ENCODE measurements around the gene DSCAML1.

The DSCAML1 gene

DNA sequence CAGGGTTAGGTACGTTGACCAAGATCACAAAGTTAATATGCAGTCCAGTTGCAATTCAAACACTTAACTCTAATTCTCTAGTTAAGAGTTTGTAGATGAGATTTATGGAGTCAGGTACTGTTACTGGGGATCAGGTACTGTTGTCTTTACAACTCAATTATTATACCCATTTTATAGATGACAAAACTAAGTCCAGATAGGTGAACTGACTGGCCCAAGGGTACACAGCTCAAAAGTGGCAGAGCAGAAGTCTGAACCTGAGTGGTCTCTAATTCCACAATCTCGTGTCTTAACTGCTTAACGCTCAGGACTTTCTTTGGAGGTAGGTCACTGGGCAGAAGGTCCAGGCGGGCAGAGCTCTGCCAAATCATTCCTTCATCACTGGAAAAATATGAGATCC is 77.5 kb downstream of the DSCAML1 start:
- no peak for FAIRE-seq

DNA sequence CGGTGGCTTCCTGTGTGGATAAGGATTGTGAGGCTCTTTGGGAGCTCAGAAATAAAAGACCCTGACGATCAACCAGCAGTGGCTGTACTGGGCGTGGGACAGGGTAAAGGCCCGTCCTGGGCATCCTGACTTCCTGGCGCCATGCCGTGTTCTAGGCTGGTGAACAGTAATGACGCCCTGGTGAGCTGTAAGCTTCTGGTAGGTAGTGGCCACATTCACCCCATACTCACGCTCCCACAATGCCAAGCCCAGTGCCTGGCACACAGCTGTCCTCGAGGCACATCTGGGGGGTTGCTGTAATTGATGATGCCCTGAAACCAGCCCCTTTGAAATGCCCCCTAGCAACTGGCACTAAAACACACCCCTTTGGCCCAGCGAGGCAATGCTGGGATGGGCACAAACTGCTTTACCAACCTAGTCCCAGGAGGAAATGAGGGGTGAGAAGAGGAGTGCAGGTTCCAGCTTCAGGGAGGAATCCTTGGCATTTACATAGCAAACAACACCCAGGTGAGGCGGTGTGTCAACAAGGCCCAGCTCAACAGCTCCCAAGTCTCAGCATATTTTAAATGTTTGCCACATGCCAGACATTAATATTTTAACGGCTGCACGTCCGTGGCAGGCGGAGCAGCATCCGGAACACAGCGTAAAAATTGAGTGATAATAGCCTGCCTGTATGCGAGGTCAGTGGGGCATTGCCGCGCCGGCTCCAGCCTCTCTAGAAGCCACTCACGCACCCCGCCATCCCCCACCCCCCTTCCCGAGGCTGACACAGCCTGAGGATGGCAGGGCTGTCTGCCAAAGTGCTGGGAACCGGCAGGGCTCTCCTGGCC is 79.3 kb downstream of the DSCAML1 start:
- no peak for FAIRE-seq

DNA sequence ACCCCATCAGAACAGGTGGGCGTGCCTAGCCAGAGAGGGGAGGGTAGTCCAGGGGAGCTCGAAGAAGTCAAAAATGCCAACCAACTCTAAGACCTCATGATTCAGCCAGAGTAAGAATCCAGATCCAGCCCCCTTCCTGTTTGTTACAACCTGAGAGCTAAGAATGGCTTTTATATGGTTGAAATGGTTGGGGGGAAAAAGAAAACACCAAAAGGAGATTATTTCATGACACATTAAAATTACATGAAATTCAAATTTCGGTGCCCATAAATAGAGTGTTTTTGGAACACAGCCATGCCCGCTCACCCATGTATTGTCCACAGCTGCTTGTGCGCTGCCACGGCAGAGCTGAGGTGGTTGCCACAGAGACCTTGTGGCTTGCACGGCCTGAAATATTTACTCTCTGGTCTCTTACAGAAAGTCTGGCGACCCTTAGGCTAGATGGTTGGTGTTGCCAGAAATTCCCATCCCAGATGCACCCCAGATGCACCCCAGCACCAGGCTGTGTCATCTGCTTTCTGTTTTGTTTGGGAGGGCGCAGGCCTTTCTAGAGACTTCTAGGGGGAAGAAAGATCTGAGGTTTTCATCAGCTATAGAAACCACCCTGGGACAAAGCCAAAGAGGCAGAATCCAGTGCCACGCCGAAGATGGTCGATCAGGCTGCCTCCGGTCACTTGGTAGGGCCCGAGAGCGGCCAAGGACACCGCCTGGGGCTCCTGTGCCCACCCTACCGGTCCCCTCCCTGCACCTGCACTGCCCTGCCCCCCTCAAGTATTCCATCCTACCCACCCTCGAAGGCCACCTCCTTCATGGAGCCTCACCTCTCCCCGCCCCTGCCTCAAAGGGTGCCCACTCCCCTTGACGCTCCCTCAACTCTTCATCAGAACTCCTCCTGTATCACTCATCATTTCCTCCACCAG is 80.2 kb downstream of the DSCAML1 start:
- FAIRE-seq, result no peak

DNA sequence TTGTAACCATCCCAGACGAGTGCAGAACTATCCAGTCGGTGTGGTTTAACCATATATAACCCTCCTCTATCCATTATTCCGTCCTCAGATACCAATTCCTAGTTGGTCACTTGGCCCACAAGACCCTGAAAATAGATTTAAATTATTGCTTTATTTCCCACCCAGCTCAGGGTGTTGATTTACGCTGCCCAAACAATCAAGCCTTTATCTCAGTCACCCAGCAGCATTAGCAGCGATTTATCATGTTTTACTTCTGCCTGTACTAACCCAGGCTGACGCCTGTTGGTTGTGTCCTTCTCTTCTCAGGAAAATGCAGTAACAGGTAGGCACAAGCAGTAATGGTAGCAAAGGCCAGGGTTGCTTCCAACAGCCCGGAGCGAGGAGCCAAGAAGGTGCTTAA is 81.2 kb downstream of the DSCAML1 start:
- no peak for FAIRE-seq

DNA sequence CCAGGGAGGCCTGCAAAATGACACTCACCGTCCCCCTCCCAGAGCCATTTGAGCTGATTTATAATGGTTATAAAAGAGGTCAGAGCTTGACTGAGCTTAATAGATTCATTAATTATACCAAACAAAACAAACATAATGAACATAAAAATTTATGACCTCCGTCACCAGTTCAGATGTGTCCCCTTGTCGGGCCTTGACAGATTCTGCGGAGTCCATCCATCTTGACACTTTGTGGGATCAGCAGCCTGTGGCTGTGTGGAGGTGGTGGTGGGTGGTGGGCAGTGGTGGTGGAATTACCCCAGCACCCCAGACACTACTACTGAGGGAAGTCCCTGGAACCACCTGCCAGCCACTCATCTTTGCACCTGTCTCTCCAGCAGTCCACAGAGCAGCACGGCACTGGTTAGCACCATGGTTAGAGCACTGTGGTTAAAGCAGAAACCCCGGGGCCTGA is 83.5 kb downstream of the DSCAML1 start:
- FAIRE-seq, result no peak

DNA sequence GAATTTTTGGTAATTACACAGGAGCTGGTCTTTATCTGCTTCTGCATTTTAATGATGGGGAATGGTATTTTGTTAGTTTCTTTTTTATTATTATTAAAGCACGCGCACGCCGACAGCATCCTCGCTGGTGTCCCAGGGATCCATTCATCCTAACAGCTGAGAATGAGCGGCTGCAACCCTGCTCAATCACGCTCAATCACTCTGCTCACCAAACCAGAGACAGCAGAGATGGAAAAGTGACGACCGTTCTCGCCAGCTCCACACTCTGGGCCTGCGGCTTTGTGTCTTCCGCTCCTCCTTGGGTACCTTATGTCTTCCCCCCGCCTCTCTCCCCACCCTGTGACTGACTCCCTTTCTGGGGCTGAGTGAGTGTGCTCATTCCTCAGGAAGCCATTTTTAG is 84.5 kb downstream of the DSCAML1 start:
- FAIRE-seq, result no peak

DNA sequence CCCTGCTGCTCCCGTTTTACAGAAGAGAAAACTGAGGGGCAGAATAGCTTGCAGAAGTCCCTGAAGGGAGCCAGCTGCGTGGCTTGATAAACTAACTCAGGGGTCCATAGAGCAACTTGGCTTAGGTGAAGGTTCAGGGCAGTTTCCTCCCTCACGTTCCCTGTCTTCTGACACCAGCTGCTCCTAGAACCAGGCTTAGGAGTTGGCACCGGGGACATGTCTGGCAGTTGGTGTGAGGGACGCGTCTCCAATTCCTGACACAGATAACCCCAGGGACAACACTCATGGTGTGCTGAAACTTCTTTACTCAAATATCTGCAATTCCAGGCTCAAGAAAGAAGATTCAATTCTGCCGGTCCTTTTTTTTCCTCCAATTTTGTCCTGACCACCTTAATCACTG is 85.7 kb downstream of the DSCAML1 start:
- FAIRE-seq, result no peak

DNA sequence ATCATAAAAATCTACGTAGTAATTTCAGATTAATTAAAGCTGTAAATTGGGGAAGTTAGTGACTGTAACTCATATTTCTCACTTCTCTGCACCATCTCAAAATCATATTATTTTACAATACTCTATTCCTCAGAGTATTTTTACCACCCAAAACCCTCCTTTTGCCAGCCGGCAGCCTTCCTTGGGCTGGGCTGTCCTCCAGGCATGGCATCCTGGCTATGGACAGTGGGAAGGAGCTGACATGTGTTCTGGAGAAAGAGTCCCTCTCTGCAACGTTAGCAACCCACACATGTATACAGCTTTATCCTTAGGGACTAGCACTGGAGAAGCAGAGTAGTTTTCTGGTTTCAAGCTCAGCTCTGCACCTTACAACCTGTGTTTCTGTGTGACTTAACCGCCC is 86.8 kb downstream of the DSCAML1 start:
- no peak for FAIRE-seq

DNA sequence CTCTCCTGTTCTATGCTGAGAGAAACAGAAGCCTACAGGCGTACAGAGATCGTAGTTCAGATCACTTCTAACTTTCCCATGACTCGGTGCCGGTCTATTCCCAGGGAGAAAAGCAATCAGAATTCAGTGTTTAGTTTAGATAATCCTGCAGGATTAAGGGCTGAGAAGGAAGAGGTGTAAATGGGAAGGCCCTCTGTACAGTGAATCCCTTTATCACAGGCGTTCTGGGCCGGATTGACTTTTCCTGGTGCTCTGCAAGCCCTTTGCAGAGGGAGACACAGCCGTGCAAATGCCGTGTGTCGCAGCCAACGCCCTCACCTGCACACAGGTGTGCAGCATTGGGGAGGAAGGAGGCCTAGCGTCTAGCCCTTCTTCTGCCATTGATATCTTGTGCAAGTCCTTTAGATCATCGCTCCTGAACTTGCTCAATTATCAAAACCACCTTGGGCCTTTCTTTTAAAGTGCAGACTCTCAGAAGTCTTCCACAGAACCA is 90.6 kb downstream of the DSCAML1 start:
- FAIRE-seq, result no peak

DNA sequence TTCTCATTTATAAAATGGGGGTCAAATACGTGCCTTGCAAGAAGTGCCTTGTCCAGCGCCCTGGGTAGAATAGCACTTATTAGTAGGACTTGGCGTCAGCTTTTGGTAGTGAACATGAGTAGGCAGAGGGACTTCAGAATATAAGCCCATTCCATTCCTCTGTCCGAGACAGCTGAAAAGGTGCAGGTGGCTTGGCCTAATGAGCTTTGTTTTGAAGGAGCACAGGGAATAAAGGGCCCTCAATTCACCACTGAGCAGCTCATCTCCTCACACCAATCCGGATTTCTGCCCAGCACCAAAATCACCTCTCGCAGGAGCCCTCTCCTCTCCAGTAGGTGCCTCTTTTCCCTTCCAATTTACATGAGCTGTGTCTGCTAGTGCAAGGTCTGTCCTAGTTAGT is 91.2 kb downstream of the DSCAML1 start:
- no peak for FAIRE-seq

DNA sequence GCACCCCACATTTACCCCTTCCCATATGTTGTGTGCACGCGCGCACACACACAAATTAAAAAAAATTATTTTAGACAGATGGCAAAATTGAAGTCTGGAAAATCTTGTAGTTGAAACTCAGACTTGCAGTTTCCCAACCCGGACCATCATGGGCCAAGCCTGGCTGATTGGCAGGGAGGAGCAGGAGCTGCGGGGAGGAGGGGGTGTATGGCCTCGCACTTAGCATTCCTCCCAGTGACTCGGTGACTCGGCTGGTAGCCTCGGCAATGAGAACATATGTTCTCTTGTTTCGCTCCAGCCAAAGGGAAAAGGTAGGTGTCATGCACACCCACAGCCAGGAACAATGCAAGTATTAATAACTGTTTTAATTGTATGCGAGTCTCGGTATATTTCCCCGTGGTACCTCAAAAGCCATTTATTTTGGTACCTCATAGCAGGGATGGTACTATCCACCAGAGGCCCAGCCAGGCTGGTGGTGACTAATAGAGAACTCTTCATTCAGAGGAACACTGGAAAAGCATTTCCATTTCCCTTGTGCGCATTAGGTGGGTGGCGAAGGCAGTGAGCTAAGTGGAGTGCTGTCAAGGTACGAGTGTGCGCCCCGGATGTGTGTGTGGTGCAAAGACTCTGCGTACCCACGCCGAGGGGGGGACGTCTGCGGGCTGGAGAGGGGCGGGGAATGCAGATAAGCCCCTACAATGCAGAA is 92.5 kb downstream of the DSCAML1 start:
- FAIRE-seq, result no peak

DNA sequence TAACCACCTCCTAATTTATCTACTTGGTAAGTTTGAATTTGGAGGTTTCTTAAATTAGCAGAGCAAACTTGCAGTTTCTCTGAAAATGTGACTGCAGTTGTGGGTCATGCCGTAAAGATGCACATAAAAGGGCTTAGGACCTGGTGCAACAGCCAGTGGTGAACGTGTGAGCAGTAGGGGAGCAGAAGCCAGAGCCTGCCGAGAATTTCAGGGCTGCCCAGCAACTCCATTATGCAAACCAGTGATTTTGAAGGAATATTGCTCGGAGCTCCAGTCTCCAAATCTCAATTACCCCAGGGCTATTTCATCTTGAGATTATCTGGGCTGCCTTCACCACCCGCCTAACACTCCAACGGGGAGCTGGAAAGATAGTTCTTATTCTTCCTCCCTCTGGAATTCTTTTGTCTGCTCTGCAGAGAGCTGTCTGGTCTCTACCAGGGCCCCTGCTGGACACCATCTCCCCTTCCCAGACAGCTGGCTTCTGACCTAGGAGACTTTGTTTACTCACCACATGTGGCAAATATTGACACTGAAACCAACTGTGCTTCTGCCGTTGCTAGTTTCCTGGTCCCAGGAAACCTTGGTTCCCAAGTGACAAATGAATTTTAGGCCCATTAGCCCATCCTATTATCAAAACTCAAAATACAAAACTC is 93.9 kb downstream of the DSCAML1 start:
- no peak for FAIRE-seq

DNA sequence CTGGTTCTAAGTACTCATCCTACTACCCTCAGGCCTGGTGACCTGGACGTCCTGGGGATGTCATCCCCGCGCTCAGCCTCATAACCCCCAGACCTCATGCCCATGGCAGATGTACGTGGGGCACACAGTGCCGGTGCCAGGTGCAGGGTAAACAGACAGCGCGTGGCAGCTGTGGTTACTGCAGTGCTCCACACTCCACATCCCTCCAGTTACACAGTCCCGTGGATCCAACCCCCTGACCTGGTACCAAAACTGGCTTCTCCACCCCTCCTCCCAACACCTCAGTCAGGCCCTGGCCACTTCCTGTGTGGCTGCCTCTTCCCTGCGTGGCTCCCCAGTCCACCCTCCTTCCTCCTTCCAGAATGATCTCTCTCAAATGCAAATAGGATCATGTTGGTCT is 95.2 kb downstream of the DSCAML1 start:
- FAIRE-seq, result no peak

DNA sequence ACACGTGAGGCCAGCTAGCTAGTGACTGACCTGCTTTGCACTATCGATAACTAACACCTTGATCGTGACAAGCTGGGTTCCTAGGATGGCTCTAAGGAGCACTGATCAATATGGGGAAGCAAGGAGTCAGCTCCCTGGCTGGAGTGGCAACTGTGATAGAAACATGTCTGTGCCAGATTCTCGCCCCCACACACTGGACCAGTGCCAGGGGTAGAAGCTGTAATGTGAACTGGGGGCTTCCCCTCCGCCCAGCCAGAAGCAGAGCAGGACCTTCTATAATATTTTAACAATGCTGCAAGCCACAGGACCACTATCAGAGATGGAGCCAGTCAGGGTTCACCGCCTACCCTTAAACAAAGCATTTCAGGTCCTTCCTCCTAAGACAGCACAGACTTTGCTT is 96.5 kb downstream of the DSCAML1 start:
- FAIRE-seq, result no peak

DNA sequence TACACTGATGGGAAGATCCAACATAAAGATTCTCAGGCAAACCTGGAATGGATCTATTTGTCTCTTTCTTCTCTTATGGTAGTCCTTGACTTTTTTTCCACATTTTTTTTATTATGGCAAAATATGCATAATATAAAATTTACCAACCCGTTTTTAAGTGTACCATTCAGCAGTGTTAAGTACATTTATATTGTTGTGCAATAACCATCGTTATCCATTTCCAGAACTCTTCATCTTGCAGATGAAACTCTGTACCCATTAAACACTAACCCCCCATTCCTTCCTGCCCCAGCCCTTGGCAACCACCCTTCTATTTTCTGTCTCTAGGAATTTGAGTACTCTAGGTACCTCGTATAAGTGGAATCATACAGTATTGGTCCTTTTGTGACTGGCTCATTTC is 99.7 kb downstream of the DSCAML1 start:
- no peak for FAIRE-seq

DNA sequence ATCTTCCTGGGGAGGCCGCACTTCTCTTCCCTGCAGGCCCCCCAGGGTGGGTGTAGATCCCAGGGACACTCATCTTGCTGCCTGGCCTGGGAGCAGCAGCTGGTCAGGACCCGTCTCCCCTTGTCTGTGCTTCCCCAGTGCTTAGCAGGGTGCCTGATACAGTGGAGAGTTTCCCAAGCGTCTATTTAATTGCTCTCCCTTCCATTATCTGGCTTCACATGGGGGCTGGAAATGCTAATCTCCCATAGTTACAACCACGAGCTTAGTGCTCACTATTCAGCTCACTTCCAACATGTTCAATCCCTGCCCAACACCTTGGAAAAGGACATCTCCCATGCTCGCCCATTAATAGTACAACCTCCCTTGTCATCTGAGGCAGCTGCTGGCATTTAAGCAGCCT is 100.5 kb downstream of the DSCAML1 start:
- no peak for FAIRE-seq

DNA sequence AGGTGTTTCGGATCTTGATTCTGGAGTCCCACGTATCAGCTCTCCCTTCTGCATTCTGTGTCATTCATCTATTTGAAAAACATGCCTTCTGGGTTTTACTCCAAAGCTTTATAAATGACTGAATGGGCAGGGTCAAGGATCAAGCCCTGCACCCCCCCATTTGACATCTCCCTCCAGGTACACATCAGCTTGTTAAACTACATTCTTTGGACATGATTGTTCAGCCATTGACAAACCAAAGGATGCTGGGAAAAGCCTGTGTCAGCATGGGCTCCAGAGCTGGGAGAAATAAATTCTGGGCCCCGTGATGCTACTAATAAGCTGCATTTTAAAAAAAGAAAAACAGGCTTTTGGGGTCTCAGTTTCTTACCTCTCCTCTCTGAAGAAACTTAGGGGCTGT is 103.7 kb downstream of the DSCAML1 start:
- no peak for FAIRE-seq

DNA sequence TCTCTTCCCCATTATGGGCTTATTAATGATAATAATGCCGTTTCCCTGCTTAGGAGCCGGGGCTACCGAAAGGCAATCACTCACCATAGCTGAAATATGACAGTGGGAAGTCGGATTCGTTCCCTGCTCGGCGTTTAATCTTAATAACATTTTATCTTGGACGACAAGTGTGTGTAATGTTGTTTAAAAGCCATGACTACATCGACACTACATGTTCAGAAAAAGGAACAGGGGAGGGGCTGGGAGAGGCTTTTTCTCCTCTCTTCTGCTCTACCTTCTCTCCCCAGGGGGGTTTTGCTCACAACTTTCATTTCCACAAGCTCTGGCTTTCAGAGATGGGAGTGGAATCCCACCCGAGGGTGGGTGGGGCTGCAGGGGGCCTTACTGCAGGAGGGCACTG is 105.5 kb downstream of the DSCAML1 start:
- FAIRE-seq, result no peak

DNA sequence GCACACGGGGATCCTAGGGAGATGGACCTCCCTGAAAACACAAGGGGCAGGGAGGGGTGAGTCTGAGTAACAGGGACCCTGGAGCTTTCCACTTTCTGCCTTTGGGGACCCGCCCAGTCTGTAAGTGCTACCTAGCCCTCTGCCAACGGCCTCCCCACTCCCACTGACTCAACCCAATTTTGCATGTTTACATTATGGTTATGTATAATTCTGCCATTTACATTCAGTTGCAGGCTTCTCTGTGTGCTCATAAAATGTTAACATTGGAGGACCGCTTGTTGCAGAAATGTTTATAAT is 105.8 kb downstream of the DSCAML1 start:
- FAIRE-seq, result no peak

DNA sequence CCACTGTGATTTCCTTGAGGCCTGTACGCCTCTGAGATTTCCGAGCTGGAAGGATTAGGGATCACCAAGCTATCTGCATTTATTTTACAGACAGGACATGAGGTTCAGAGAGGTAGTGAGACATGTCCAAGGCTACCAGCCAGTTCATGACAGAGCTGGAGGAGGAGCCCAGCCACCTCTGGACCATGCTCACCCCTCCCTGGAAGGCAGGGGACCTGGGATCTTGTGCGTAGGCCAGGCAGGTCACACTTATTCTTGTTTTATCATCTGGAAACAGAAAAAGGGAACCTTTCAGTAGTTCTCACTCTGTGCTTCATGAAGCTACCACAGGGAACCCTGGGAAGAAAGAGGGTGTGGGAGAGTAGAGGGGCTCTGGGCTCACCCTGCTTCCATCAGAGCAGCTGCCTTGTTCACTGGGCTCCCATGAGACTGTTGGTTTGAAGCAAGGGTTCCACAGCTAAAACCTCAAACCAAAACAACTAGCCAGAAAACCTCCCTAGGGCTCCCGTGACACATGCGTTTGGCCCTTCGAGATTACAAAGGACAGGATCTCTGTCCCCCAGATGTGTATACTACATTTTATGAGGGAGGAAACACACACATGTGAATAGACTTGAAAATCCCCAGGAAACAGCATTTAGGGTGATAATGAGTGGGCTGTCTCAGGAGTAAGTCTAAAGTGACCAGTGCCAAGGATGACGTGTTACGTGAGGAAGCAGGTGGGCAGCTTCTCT is 106.4 kb downstream of the DSCAML1 start:
- FAIRE-seq, result no peak

DNA sequence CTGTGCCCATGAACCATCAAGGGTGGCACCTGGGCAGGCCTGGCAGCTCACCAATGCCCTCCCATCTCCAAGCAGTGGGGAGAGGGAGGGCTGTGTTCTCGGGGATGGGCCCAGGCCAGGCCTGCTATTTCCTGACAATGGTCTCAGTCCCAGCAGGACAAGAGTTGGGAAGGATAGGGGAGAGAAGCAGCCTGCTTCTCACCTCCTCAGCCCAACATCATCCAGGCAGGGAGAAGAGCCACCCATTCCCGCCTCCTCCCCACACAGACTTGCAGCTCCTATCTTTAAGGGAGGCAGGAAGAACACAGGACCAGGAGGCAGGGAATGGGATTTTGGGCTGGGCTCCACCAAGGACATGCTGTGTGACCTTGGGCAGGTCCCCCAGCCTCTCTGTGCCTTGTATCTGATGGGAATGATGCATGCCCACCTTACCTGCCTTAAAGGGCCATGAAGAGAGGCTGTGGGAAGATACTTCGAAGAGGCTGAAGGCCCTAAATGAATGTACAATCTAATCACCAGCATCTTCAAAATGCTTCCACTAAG is 108.7 kb downstream of the DSCAML1 start:
- no peak for FAIRE-seq

DNA sequence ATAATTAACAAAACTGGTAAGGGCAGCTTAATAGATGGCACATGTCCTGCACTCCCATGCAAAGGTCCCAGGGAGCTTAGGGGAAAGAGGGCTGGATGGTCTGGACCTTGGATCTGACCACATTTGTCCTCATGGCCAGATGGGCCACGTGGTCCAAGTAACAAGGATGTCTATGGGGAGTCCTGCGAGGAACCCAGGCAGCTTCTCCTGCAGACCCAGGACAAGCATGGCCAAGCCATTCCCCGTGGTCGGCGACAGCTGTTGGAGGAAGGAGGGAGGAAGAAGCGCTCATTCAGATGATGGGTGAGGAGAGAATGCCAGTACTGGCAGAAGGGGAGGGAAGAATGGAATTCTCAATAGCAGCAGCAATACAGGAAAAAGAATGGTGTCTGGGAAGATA is 109.2 kb downstream of the DSCAML1 start:
- FAIRE-seq, result no peak
